ENCODE data around the gene APBA2. TPM values are rescaled to one million over a fixed set of nuclear protein-coding genes. Genes with fewer than 3 reads are reported as not detected.

The APBA2 gene
- total and polyA plus RNA-seq, 2 of the 4 experiments (the other 2 are of a cell fraction): 21.7 to 33.0 TPM

GRCh38 chr15:29057856-29058255 lies 172.1 kb downstream of the APBA2 start:
- no peak for DNase-seq
- no peak overlapping the region for H3K14ac ChIP-seq (replicated peaks; ENCODE audit: low read depth, low read length)
- H2AK5ac ChIP-seq (ENCODE audit: low read depth, low read length): no peak overlapping the region
- no peak overlapping the region for H2BK15ac ChIP-seq (ENCODE audit: low read depth, low read length)
- H3K23ac ChIP-seq (ENCODE audit: low read depth, low read length): no peak overlapping the region
- no peak for ATAC-seq (ENCODE audit: low read depth)
- H3K9ac ChIP-seq (ENCODE audit: low read depth, low read length): no peak overlapping the region
- no CpG with 5 or more reads among the region's 8 CpGs for WGBS, 2 experiments (ENCODE audit: extremely low coverage in 2 of 2, insufficient read length in 1 of 2)
- no peak overlapping the region for H2AK9ac ChIP-seq (replicated peaks; ENCODE audit: low read depth, low read length, poor library complexity)
- no peaks in the 10 kb centered on the region for H3K27me3 ChIP-seq (ENCODE audit: control insufficient read depth, insufficient read depth, low read length)
- no peak overlapping the region for H3K18ac ChIP-seq (ENCODE audit: low read depth, low read length)
- H3K4me1 ChIP-seq (ENCODE audit: control insufficient read depth, insufficient read depth, low read length): no peaks in the 10 kb centered on the region
- intact Hi-C loops (cut with micrococcal nuclease) (no loop called here), in situ Hi-C loops (cut with MboI; ENCODE audit: low sequenced_read_pairs) (no loop called here), dilution Hi-C loops (cut with HindIII; ENCODE audit: low sequenced_read_pairs, unreplicated experiment) (no loop called here)
- H4K5ac ChIP-seq (ENCODE audit: low read depth, low read length): no peak overlapping the region
- H2AFZ ChIP-seq (replicated peaks; ENCODE audit: low read length, poor library complexity): no peak overlapping the region
- no peaks in the 10 kb centered on the region for H3K36me3 ChIP-seq (ENCODE audit: control insufficient read depth, insufficient read depth, low read length)
- no peak for TF ChIP-seq FOS (IDR thresholded peaks at IDR 0.05; ENCODE audit: low read depth, low read length)
- no peak for TF ChIP-seq MXI1 (IDR thresholded peaks at IDR 0.05; ENCODE audit: borderline replicate concordance, low read depth, low read length)
- no peak for TF ChIP-seq CEBPB (IDR thresholded peaks at IDR 0.05; ENCODE audit: low read depth, low read length)
- TF ChIP-seq USF2 (IDR thresholded peaks at IDR 0.05; ENCODE audit: low read depth, low read length): no peak
- no peak for TF ChIP-seq POLR2A (IDR thresholded peaks at IDR 0.05; ENCODE audit: low read depth, low read length)
- no peak for TF ChIP-seq CHD1 (IDR thresholded peaks at IDR 0.05; ENCODE audit: low read depth, low read length)
- no peak for TF ChIP-seq NFE2L2 (IDR thresholded peaks at IDR 0.05; ENCODE audit: low read depth, low read length)
- H3K4me2 ChIP-seq (ENCODE audit: low read depth, low read length): no peak overlapping the region
- no peak overlapping the region for H2BK5ac ChIP-seq (ENCODE audit: low read depth, low read length, poor library complexity, severe bottlenecking)
- ChIA-PET POLR2A (ENCODE audit: unreplicated experiment) (no interaction called here), CTCF (no interaction called here)
- peaks cover 2% of the 10 kb centered on the region; the same call in 1 of the 2 replicates for H3K9me1 ChIP-seq (ENCODE audit: insufficient read depth, low read length)
- peaks cover 7 to 33% of the 10 kb centered on the region in 2 experiments; a peak in 3 of 4 replicates for H3K79me1 ChIP-seq (ENCODE audit: low read depth in 1 of 2, low read length in 2 of 2)
- no peak overlapping the region for H3K27ac ChIP-seq (ENCODE audit: insufficient read depth, low read length)
- no peak overlapping the region for H4K91ac ChIP-seq (ENCODE audit: insufficient read depth, low read depth, low read length)
- no peak overlapping the region for H4K8ac ChIP-seq (ENCODE audit: low read depth in 2 of 2, low read length in 2 of 2)
- H2BK120ac ChIP-seq (ENCODE audit: low read depth, low read length): no peak overlapping the region
- H3K4me3 ChIP-seq (ENCODE audit: insufficient read depth, low read depth, low read length): no peak overlapping the region
- H2BK20ac ChIP-seq (ENCODE audit: low read depth, low read length): no peak overlapping the region
- H3K9me3 ChIP-seq (ENCODE audit: control insufficient read depth, insufficient read depth, low read length): peaks cover 2% of the 10 kb centered on the region; the same call in 1 of the 2 replicates
- no TSS peak for BruUV-seq (replicated peaks)
- H3K56ac ChIP-seq (ENCODE audit: extremely low read depth, insufficient read depth, low read length): no peak overlapping the region
- H3K4ac ChIP-seq (ENCODE audit: low read depth, low read length): no peak overlapping the region
- peaks cover 10% of the 10 kb centered on the region for H4K20me1 ChIP-seq (ENCODE audit: insufficient read depth, low read length)
